Right lobe of liver (tissue), 4 donors: ENCODE data around the gene PAFAH1B1.

Experiments used
- CTCF ChIP-seq, 4 donors: fragments of 200-600 bp in 3 of 4; fragments of 450-650 bp in 1 of 4; IDR thresholded peaks; one replicate each; pipeline versions ENCODE4 v1.5.1 to v1.8.0; 2016 to 2022; ENCODE audit warnings: antibody characterized with exemption in 4 of 4, mild to moderate bottlenecking in 2 of 4
- POLR2A ChIP-seq: fragments of 450-650 bp; IDR thresholded peaks from one replicate; pipeline ENCODE4 v1.6.1; 2017; ENCODE audit warnings: antibody characterized with exemption, mild to moderate bottlenecking
- donor health status: DM: no; HTN: no; CAD: no.
- donor health status: DM: no; HTN: no; CAD: no.
- donor health status: DM: no; HTN: yes; CAD: no.

DNA sequence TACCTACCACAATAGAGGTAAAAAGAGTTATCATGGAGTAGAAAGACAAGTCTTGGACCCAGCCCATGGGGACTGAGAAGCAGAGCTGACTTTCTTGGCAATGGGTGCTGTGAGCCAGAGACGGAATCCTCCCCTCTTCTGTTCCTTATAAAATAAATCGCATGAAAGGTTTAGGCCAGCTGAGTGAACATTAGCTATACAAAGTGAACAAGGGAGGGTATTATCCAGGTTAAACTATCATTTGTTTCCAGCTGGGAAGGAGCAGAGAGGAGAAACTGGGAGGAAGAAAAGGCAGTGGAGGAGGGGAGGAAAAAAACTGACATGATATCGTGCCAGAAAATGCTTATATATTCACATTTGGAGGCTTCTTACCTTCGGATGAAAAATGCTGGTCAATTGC is 13.3 kb upstream of the PAFAH1B1 start:
- TF ChIP-seq CTCF (IDR thresholded peaks at IDR 0.05) (no peak), POLR2A (no peak)
